NCI-H2171 treated with DMSO at 0.1 percent for 48 hours (cell line): ENCODE results near the gene RASSF4.

ENCODE experiments used
- DNase-seq: peaks from one replicate; lab custom pipeline; 2025; lab: John Stamatoyannopoulos, UW

Gene RASSF4

DNA sequence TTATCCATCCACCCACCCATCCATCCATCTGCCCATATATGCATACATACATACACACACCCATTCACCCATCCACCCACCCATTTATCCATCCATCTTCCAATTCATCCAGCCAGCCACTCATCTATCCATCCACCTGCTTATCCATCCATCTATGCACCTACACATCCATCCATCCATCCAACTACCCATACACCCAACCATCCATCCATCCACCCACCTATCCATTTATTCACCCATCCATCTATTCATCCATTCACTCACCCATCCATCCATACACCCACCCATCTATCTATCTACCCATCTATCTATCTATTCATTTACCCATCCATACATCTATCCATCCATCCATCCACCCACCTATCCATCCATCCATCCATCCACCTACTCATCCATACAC is 31.1 kb upstream of the RASSF4 start:
- DNase-seq = no peak

DNA sequence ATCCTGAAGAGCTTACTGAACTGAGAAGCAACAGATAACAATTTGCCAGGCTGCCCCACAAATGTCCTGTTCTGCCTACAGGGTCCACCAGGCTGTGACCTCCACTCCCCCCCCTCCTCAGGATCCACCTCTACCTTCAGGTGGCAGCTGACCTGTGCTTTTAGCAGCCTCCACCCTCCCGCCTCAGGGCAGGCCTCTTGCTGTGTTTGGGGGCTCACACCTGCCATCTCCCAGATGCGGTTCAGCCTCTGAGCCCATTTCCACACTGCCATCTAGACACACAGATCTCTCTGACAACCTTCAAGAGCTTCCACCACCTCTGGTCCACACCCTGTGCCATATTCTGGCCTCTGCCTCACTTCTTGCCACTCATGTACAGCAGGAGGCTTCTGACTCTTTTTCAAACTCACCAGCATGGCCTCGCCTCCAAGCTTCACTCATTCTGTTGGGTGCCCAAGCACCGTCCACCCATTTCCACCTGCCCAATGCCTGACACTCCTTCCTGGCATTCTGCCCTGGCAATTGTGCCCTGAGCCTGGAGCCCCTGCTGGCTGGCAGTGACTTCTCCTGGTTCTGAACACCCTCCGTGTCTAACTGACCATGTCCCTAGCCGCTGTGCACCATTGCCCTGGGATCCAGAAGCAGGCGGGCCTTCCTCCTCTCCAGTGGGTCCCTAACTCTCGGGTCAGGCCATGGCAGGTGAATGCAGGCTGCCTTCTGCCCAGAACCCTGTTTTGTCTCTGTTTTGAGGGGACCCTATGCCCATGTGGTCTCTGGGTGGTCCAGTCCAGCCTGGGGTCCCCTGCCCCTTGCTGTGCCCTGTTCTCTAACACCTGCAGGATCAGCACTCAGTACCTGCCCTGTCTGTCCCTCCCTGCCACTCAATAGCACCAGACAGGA is 30.0 kb upstream of the RASSF4 start:
- DNase-seq = no peak

- no peak for DNase-seq
Measured at GRCh38 chr10:44930904-44931620, 28.5 kb upstream of the RASSF4 start.

DNA sequence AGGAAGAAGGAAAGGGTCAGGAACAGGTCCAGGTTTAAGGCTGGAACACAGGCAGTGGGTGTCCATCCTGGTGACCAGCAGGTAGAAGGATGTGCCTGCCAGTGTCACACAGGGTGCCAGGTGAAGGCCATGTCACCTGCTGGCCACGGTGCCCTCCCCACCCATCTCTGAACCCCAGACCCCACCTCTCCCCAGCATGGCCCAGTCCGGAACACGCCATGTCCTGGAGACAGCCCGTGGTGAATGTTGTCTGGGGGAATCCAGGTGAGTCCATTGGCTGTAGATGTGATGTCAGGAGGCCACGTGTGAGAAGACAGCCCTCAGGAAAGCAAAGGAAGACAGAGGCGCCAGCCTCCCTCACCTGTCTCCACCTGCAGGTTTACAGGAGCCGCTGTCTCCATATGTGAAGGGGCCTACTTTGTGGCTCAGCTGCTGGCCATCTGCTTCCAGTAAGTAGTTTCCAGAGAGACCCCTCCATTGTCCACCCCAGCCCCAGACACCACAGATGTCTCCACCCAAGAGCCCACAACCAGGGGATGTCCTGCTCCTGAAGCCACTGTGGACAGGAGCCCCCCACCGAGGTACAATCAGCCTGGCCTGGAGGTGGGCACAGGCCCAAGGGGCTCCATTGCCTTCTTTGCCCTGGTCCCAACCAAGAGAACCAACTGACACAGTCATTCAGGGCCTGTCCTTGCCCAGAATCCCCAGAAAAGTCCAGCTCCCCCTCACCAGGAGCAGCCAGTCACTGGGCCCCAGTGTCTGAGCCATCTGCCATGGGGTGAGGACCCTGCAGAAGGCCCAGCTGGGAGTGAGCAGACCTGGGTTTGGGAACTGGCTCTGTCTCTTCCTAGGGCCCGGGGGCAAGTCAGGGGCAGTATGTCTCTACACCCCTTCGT is 27.7 kb upstream of the RASSF4 start:
- no peak for DNase-seq

DNA sequence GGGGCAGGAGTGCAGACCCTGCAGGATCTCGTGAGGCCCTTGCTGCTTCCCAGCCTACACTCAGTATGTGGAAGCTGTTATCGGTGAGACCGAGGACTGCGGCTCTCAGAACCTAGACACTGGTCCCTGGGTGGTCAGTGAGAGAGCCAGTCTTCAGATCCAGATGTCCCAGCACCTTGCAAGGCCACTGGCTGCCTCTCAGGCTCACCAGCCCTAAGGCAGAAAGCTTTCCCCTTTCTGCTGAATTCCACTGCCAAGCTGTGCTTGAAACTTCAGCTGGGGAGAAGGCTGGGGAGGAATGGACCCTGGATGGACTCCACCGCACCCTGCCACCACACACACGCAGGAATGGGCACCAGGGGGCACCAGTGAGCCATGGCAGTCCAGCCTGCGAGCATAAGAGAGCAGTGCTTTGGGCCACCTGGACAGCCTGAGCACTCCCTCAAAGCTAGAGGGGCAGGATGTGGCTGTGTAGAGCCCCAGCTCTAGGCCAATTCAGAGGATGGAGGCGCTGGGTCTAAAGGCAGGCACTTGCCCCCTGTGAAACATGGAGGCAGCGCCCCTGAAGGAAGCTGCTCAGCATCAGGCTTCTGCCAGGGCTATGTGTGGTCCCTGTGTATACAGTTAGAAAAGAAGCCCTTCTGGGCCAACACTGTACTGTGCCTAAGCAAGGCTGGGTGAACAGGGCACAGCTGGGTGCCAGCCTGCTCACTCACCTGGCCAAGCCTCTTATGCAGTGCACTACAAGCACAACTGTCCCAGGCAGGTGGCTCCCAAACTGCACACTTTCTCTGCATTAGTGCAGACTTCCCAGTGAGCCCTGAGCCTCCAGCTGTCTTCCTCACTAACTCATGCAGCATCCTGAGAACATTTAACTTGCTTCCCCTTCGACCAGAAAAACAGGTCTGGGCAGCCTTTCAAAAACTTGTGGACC is 26.8 kb upstream of the RASSF4 start:
- no peak for DNase-seq

DNA sequence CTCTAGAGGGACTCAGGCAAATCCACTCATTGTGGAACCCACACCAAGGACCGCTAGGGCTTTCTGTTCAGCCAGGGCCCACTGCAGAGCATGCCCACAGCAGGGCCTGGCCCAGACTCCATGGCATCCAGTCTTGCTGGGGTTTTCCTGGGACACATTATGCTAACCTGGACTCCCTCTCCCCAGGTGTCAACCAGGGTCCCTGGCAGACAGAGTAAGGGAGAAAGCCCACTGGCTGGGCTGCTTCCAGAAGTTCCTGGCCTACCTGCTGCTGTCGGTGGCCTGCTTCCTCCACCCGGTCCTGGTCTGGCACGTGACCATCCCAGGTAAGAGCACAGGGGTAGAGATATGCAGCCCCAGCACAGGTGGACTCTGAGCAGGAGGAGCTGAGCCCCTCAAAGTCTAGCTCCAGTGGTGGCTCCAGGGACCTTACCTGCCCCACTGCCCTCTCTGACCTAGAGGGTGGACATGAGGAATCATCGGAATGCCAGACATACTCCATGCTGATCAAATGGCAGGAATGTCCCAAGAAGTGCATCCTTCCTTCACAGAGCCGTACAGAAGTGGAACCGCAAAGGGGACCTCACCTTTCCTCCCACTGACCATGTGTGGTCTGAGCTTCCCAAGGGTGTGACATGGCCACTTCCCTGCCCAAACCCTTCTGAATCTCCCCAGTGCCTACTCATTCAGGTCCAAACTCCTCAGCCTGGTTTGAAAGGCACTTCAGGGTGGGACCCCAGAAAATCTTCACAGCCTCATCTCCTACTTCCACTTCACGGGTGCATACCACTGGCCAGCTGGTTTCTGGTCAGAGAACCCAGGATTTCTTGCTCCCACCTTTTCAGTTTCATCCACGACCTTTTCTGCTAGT is 25.9 kb upstream of the RASSF4 start:
- DNase-seq = no peak

GRCh38 chr10:44934416-44935200 is 25.0 kb upstream of the RASSF4 start:
- no peak for DNase-seq

- no peak for DNase-seq
Measured at GRCh38 chr10:44935201-44935965, 24.2 kb upstream of the RASSF4 start.

GRCh38 chr10:44935966-44936295 is 23.7 kb upstream of the RASSF4 start:
- no peak for DNase-seq

DNA sequence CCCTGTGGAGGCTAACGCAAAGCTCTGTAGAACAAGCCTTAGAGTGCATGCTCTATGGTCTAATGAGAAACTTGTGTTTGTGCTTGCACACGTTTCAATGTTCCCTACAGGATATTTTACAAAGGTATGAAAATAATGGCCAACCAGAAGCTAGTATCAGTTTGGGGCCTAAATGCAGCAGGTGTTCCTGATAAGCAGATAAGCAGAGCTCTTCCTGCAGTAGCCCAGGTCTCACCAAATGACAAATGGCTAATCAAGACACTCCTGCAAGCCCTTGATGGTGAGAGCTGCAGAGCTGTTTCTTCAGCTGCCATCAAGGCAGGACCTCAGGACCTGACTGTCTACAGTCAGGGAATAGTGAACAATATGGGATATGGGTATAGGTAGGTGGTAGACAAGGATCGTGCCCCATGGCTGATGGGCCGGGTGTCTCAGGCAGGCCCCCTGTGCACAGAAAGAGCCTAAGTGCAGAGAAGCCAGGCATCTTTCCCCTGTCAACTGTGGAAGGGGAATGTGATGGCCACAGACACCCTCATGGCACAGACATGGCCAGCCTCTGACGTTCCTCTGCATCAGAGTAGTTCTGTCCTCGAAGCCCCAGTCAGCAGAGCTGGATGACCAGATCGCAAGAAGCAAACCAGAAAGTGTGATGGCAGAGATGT is 23.2 kb upstream of the RASSF4 start:
- DNase-seq = no peak

- DNase-seq = no peak
Measured at GRCh38 chr10:44937196-44938005, 22.2 kb upstream of the RASSF4 start.

GRCh38 chr10:44938956-44939355 is 20.6 kb upstream of the RASSF4 start:
- peak; percentile 14 for DNase-seq

- no peak for DNase-seq
Measured at GRCh38 chr10:44939691-44940401, 19.8 kb upstream of the RASSF4 start.

GRCh38 chr10:44944354-44944753 is 15.2 kb upstream of the RASSF4 start:
- no peak for DNase-seq

GRCh38 chr10:44946205-44946604 is 13.4 kb upstream of the RASSF4 start:
- no peak for DNase-seq

DNA sequence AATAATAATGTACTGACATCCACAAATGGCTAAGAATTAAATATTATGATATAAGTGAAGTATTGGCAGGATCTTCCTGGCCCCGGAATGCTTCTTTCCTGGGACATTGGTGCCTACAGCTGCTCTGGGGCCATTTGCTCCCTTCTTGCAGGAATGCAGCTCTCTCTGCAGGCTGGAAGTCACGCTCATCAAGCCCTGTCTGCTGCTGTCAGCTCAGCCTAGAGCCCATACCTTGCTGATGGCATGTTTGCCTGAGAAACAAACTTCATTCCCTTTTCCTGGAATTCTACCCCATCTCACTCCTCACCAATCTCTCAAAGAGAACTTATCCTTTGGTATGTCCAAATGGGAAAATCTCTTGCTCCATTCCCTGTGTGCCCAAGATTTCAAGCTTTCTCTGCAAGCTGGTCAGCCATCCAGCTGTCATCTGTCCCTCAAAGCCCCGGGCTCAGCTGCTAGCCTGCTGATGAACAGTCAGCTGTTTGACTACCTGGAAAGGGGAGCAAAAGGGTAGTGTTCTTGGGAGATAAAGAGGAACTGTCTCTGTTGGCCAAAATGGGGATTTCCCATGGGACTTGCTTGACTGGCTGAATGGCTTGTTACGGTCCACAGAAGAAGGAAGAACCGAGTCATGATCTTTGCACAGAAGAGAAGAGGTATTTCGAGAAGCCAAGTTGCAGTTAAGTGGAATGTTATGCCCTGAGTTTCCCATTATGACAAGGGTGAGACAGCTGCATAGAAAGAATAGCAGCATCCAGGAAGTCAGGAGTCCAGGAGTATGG is 12.0 kb upstream of the RASSF4 start:
- DNase-seq = no peak
